Right lobe of liver (tissue), 6 donors: ENCODE results near the gene GTF3C1. TPM values are rescaled to one million over a fixed set of nuclear protein-coding genes. Genes with fewer than 3 reads are reported as not detected.

Source experiments
- ATAC-seq, 4 donors: fragments of 200-7000 bp; cut with Tn5 transposase; one replicate each; pipeline ENCODE4 v1.9.1; 2020; ENCODE audit warnings: mild to moderate bottlenecking in 4 of 4, moderate library complexity in 4 of 4
- DNase-seq, 3 donors: peaks; one replicate each; pipeline ENCODE4 v3.0.0-alpha.2; 2020
- H3K27ac ChIP-seq, 3 donors: fragments of 200-600 bp; one replicate each; pipeline ENCODE4 v1.8.0; 2022
- H3K27me3 ChIP-seq, 2 donors: fragments of 200-600 bp; one replicate each; pipeline ENCODE4 v1.8.0; 2022
- H3K36me3 ChIP-seq, 4 donors: fragments of 200-600 bp; sonication (generic) in 1 of 4; one replicate each; pipeline versions ENCODE4 v1.5.1 to v1.8.0; 2017 to 2022; ENCODE audit warnings: control low read depth in 1 of 4
- H3K4me1 ChIP-seq, 4 donors: fragments of 200-600 bp; sonication (generic) in 1 of 4; one replicate each; pipeline versions ENCODE4 v1.5.1 to v1.8.0; 2017 to 2022; ENCODE audit warnings: control low read depth in 1 of 4
- H3K4me3 ChIP-seq, 3 donors: fragments of 200-600 bp; one replicate each; pipeline ENCODE4 v1.8.0; 2022
- H3K9me3 ChIP-seq, 4 donors: fragments of 200-600 bp; sonication (generic) in 1 of 4; one replicate each; pipeline versions ENCODE4 v1.5.1 to v1.8.0; 2017 to 2022; ENCODE audit warnings: control low read depth in 1 of 4
- CTCF ChIP-seq, 4 donors: fragments of 200-600 bp in 3 of 4; fragments of 450-650 bp in 1 of 4; IDR thresholded peaks; one replicate each; pipeline versions ENCODE4 v1.5.1 to v1.8.0; 2016 to 2022; ENCODE audit warnings: antibody characterized with exemption in 4 of 4, mild to moderate bottlenecking in 2 of 4
- POLR2A ChIP-seq: fragments of 450-650 bp; IDR thresholded peaks from one replicate; pipeline ENCODE4 v1.6.1; 2017; ENCODE audit warnings: antibody characterized with exemption, mild to moderate bottlenecking
- WGBS: methylation state at CpG from one replicate; pipeline ENCODE4 v1.1.6; 2018; ENCODE audit warnings: low coverage, low lambda C conversion rate; ENCODE audit not compliant: insufficient coverage; ENCODE audit errors: missing lambda C conversion rate; 5-methylcytosine and 5-hydroxymethylcytosine counted together
- intact Hi-C, 2 donors: fragments of 100-400 bp; cut with DNase I; formaldehyde crosslinking; loops; one replicate each; pipeline versions ENCODE4 v1.11.2 to v1.14.1; 2022
- total RNA-seq, 6 experiments: library from RNA; depleted of rRNA in 2 of 6; stranded (reverse); fragments of >200 nt in 2 of 6; fragmentation: NEBNext Ultra II Directional in 3 of 6; extraction: Animal tissue kit (Norgen Biotek cat#: 25700) in 3 of 6; gene quantifications; one replicate each; pipeline versions ENCODE4 v1.1.0 to v1.2.4, GENCODE V29; 2016 to 2023
- donor health status: DM: no; HTN: yes; CAD: no.
- donor health status: DM: no; HTN: no; CAD: no.
- donor health status: DM: no; HTN: no; CAD: no.
- donor health status: DM: no; HTN: yes; CAD: no.
- donor health status: DM: no; HTN: yes; CAD: no.

GTF3C1 gene
- total RNA-seq, 6 experiments from 2014 or later: 25.3 to 53.3 (median 26.9) TPM

GRCh38 chr16:27498031-27498825, 51.5 kb downstream of the GTF3C1 start:
- WGBS: 80% methylated on average over 1 of the region's 9 CpGs
- TF ChIP-seq POLR2A (no peak), CTCF (IDR thresholded peaks at IDR 0.05) (no peak)
- Histone ChIP-seq H3K4me1 (no peaks in the 10 kb centered on the region), H3K4me3 (no peak overlapping the region), H3K27ac (no peak overlapping the region), H3K9me3 (no peaks in the 10 kb centered on the region), H3K36me3 (peaks cover 0 to 87% (median 28%) of the 10 kb centered on the region in 4 donors), H3K27me3 (no peaks in the 10 kb centered on the region)
- DNase-seq (no peak), ATAC-seq (no peak)
- intact Hi-C loops: no loop called here

- DNase-seq: no peak
- Histone ChIP-seq H3K27me3 (no peaks in the 10 kb centered on the region), H3K9me3 (no peaks in the 10 kb centered on the region), H3K36me3 (peaks cover 0 to 80% (median 24%) of the 10 kb centered on the region in 4 donors), H3K4me3 (no peak overlapping the region), H3K4me1 (no peaks in the 10 kb centered on the region), H3K27ac (no peak overlapping the region)
- ATAC-seq: no peak
- intact Hi-C loops: no loop called here
- WGBS: 91% methylated on average over 7 of the region's 13 CpGs
- TF ChIP-seq POLR2A: no peak
- TF ChIP-seq CTCF (IDR thresholded peaks at IDR 0.05): no peak
These were observed 54.5 kb downstream of the GTF3C1 start for GRCh38 chr16:27495191-27495590.

GRCh38 chr16:27492588-27492979, 57.1 kb downstream of the GTF3C1 start:
- DNase-seq (peak in 1 of 3 donors; percentile 30), ATAC-seq (no peak)
- 94% methylated on average over 6 of the region's 11 CpGs for WGBS
- H3K27me3 ChIP-seq: no peaks in the 10 kb centered on the region
- H3K4me3 ChIP-seq: no peak overlapping the region
- H3K36me3 ChIP-seq: peaks cover 0 to 84% (median 28%) of the 10 kb centered on the region in 4 donors
- no peaks in the 10 kb centered on the region for H3K4me1 ChIP-seq
- intact Hi-C loops: no loop called here
- no peak overlapping the region for H3K27ac ChIP-seq
- no peak for TF ChIP-seq CTCF (IDR thresholded peaks at IDR 0.05)
- TF ChIP-seq POLR2A: no peak
- H3K9me3 ChIP-seq: no peaks in the 10 kb centered on the region

GRCh38 chr16:27491894-27492587, 57.7 kb downstream of the GTF3C1 start:
- peak in 1 of 4 donors; percentile 16 for ATAC-seq
- WGBS: 87% methylated on average over 10 of the region's 16 CpGs
- no peak overlapping the region for H3K27ac ChIP-seq

More at GRCh38 chr16:27491894-27492587, 57.7 kb downstream of the GTF3C1 start:
- Histone ChIP-seq H3K9me3 (no peaks in the 10 kb centered on the region), H3K27me3 (no peaks in the 10 kb centered on the region), H3K4me1 (no peaks in the 10 kb centered on the region), H3K36me3 (peaks cover 0 to 84% (median 27%) of the 10 kb centered on the region in 4 donors), H3K4me3 (no peak overlapping the region)
- intact Hi-C loops: no loop called here
- TF ChIP-seq CTCF (IDR thresholded peaks at IDR 0.05) (no peak), POLR2A (no peak)
- peak in 1 of 3 donors; percentile 9 for DNase-seq
